NCI-H748 (cell line): Measurements from ENCODE around the gene MPP3.

Experiments used
- DNase-seq: peaks from one replicate; lab custom pipeline; 2025; ENCODE audit not compliant: unreplicated experiment; lab: John Stamatoyannopoulos, UW

MPP3 gene

DNA sequence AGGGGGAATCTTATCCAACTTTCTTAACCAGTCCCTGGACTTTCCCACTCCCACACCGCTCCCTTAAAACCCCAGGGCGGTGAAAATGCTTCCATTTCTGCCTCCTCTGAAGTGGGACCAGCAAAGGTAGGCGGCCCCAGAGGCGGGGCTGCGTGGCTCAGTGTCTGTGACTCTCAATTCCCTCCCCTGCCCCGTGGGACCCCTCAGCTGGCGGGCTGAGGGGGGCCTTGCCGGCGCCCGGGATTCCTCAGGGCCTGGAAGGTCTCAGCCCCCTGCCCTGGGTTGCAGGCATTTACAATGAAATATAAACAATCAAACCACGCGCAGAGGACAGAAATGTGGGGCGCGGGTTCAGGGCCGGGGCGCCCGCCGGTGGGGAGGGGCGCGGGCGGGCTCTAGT is 78.0 kb downstream of the MPP3 start:
- no peak for DNase-seq

DNA sequence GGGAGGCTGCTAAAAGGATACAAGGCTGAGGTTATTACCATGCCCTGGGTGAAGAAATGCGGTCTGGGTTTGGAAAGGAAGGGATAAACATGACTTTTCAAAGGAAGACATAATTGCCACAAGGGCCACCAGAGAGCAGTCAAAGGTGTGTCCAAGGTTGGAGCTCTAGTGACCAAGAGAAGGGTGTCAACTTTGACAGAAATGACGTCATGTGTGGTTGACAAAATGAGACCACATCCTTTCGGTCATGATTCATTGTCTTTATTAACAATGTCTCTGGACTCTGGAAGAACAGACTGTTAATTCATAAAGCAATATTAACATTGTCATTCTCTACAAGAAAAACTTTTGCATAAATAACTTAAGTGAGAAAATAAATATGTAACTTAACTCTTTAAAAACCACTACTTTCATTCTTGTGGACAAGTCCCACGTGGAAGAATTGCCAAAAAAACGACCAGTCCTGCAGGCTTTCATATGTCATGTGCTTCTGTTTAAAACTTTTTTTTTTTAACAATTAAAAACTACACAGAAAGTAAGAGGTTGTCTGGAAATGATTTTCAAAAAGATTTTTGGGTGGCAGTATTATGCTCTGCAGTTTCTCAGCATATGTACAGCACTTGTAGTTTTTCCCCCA is 79.3 kb downstream of the MPP3 start:
- DNase-seq, result no peak
